Body of pancreas (tissue), 4 donors: ENCODE data around the gene PDHX.

Source experiments
- POLR2A ChIP-seq, 3 donors: fragments of 450-650 bp; IDR thresholded peaks; one replicate each; pipeline ENCODE4 v1.6.1; 2016; ENCODE audit warnings: antibody characterized with exemption in 3 of 3, mild to moderate bottlenecking in 2 of 3
- TF ChIP-seq, protein P1 (sequence below), 7 experiments: fragments of 450-650 bp in 4 of 7; fragments of 200-600 bp in 3 of 7; sonication (generic) in 3 of 7; IDR thresholded peaks; one replicate each; pipeline ENCODE4 v1.5.1; 2016 to 2019; ENCODE audit warnings: antibody characterized with exemption in 7 of 7

DNA sequence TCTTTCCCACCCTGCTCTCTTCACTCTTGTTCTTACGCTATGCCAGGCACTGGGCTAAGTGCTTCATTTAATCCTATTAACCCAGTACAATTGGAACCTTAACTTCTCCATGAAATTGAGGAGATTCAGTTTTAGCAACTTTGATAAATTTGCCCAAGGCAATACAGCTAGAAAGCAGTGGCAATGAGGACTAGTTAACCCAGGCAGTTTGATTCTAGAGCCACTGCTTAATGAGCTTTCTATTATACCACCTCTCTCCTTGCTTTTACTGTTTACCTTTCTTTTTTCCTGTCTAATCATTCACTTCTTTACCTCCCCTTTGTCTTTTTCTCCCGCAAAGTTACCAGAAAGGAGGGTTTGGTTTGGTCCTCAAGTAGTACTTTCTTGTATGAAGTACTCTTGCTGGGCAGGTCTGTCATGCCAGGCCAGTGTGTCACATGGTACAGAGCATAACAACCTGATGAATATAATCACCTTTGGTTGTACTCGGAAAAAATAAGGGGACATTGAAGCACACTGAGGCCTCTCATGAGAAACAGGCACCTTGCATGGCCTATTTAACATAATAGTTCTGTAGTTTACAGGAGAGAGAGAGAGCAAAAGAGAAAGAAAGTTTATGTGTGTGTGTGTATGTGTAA is 70.6 kb downstream of the PDHX start:
- TF ChIP-seq POLR2A (IDR thresholded peaks at IDR 0.05) = no peak
- TF ChIP-seq, protein P1, sequence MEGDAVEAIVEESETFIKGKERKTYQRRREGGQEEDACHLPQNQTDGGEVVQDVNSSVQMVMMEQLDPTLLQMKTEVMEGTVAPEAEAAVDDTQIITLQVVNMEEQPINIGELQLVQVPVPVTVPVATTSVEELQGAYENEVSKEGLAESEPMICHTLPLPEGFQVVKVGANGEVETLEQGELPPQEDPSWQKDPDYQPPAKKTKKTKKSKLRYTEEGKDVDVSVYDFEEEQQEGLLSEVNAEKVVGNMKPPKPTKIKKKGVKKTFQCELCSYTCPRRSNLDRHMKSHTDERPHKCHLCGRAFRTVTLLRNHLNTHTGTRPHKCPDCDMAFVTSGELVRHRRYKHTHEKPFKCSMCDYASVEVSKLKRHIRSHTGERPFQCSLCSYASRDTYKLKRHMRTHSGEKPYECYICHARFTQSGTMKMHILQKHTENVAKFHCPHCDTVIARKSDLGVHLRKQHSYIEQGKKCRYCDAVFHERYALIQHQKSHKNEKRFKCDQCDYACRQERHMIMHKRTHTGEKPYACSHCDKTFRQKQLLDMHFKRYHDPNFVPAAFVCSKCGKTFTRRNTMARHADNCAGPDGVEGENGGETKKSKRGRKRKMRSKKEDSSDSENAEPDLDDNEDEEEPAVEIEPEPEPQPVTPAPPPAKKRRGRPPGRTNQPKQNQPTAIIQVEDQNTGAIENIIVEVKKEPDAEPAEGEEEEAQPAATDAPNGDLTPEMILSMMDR (IDR thresholded peaks at IDR 0.05) = no peak
